Measurements from ENCODE around the gene CCDC9. TPM values are rescaled to one million over a fixed set of nuclear protein-coding genes. Genes with fewer than 3 reads are reported as not detected.

Gene CCDC9
- total and polyA plus RNA-seq, 2 donors = 4.9 to 27.4 TPM

DNA sequence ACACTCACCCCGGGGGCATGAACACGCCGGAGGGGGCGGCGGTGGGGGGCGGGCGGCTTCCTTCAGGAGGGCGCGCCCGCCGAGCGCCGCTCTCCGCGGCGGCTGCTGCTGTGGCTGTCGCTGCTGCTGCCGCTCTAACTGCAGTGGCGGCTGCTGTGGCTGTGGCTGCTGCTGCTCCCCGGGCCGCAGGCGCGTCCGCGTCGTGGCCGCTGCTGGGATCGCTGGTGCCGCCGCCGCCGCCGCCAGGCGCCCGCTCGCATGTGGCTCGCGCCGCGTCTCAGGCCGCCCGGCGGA lies 25.5 kb upstream of the CCDC9 start, which contains the start of gene BBC3:
Gene BBC3, minus strand, starts transcription at position 279 of the 294 bp plus-strand sequence. CDS start 2,768 bp downstream, outside the sequence.
- H3K36me3 ChIP-seq (ENCODE audit: control insufficient read depth in 2 of 2, insufficient read depth in 2 of 2, low read length in 1 of 2) = no peaks in the 10 kb centered on the region
- peak within 1 kb of the TSS; percentile 67 to 86 for H3K27ac ChIP-seq (ENCODE audit: low read depth in 1 of 2, low read length in 1 of 2)
- H3K4me3 ChIP-seq (ENCODE audit: low read length in 2 of 2) = peak within 1 kb of the TSS; percentile 63 to 93
- DNase-seq (ENCODE audit: low read depth in 6 of 9, low spot score in 9 of 9) = no peak
- H3K27me3 ChIP-seq (ENCODE audit: control insufficient read depth in 2 of 2, insufficient read depth in 1 of 2, low read length in 1 of 2) = peaks cover 5 to 84% of the 10 kb centered on the region in 2 donors
- WGBS = under 1% methylated on average over 43 of the region's 43 CpGs
- H3K9me3 ChIP-seq (ENCODE audit: control insufficient read depth in 2 of 2, insufficient read depth in 1 of 2, low read length in 1 of 2) = no peaks in the 10 kb centered on the region
- H3K4me1 ChIP-seq (ENCODE audit: control insufficient read depth in 2 of 2, insufficient read depth in 2 of 2, low read length in 2 of 2) = peaks cover 37 to 60% of the 10 kb centered on the region in 2 donors

- no peaks in the 10 kb centered on the region for H3K36me3 ChIP-seq (ENCODE audit: control insufficient read depth in 2 of 2, insufficient read depth in 2 of 2, low read length in 1 of 2)
- DNase-seq (ENCODE audit: low read depth in 6 of 9, low spot score in 9 of 9) = peak in 4 of 9 donors; percentile 72 to 83 (median 80)
- H3K4me1 ChIP-seq (ENCODE audit: control insufficient read depth in 2 of 2, insufficient read depth in 2 of 2, low read length in 2 of 2) = peaks cover 36 to 57% of the 10 kb centered on the region in 2 donors
- H3K27ac ChIP-seq (ENCODE audit: low read depth in 1 of 2, low read length in 1 of 2) = peak overlapping the region in 1 of 2 donors; percentile 66
- peak overlapping the region; percentile 23 to 93 for H3K4me3 ChIP-seq (ENCODE audit: low read length in 2 of 2)
- peaks cover 5 to 87% of the 10 kb centered on the region in 2 donors for H3K27me3 ChIP-seq (ENCODE audit: control insufficient read depth in 2 of 2, insufficient read depth in 1 of 2, low read length in 1 of 2)
- WGBS = 9% methylated on average over 51 of the region's 51 CpGs
- H3K9me3 ChIP-seq (ENCODE audit: control insufficient read depth in 2 of 2, insufficient read depth in 1 of 2, low read length in 1 of 2) = no peaks in the 10 kb centered on the region
Measured at GRCh38 chr19:47231215-47232054, 24.9 kb upstream of the CCDC9 start.

DNA sequence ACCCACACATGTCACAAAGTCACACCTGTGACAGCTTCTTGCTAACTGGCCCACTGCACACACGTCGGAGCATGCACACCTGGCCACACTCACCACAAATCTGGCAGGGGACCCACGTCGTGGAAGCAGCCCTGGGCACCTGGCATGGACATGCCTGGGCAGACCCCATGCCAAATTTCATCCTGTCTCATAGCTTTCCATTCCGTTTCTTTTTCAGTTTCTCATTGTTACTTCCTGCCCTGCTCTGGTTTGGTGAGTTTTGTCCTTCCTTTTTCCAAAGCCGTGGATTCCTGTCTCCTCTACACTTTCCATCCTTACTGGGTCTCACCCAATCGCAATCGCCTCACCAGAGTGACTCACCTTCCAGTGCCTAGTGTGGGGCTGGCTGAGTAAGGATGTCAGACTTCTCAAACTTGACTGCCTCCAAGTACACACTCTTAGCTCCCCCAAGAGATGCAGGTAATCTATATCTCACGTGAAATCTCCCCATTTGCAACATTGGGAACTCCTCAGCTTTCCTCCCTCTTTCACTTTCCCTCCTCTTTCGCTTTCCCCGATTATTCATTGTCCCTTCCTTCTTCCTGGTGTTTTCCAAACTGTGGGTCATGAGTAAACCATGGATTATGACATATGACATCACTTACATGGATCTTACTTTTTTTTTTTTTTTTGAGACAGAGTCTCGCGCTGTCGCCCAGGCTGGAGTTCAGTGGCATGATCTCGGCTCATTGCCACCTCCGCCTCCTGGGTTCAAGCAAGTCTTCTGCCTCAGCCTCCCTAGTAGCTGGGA lies 23.7 kb upstream of the CCDC9 start:
- H3K4me3 ChIP-seq (ENCODE audit: low read length in 2 of 2) = no peak overlapping the region
- H3K36me3 ChIP-seq (ENCODE audit: control insufficient read depth in 2 of 2, insufficient read depth in 2 of 2, low read length in 1 of 2) = no peaks in the 10 kb centered on the region

DNA sequence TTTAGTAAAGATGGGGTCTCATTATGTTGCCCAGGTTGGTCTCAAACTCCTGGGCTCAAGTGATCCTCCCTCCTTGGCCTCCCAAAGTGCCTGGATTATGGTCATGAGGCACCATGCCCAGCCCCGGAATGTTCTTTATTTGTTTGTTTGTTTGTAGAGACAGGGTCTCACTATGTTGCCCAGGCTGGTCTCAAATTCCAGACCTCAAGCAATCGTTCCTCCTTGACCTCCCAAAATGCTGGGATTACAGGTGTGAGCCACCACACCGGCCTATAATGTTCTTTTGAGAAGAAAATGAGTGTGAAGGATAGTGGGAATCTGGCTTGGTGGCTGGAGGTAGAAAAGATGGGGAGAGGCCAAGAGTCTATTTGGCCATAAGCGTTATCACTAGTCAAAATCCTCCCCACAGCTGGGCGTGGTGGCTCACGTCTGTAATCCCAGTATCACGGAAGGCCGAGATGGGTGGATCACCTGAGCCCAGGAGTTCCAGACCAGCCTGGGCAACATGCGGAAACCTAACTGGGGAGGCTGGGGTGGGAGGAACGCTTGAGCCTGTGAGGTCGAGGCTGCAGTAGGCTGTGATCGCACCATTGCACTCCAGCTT lies 20.2 kb upstream of the CCDC9 start:
- 94% methylated on average over 12 of the region's 12 CpGs for WGBS
- Histone ChIP-seq H3K36me3 (ENCODE audit: control insufficient read depth in 2 of 2, insufficient read depth in 2 of 2, low read length in 1 of 2) (no peaks in the 10 kb centered on the region), H3K4me1 (ENCODE audit: control insufficient read depth in 2 of 2, insufficient read depth in 2 of 2, low read length in 2 of 2) (peaks cover 19 to 39% of the 10 kb centered on the region in 2 donors), H3K9me3 (ENCODE audit: control insufficient read depth in 2 of 2, insufficient read depth in 1 of 2, low read length in 1 of 2) (peaks cover 0 to 4% of the 10 kb centered on the region in 2 donors), H3K27me3 (ENCODE audit: control insufficient read depth in 2 of 2, insufficient read depth in 1 of 2, low read length in 1 of 2) (peaks cover 26 to 92% of the 10 kb centered on the region in 2 donors), H3K4me3 (ENCODE audit: low read length in 2 of 2) (no peak overlapping the region), H3K27ac (ENCODE audit: low read depth in 1 of 2, low read length in 1 of 2) (no peak overlapping the region)
- DNase-seq (ENCODE audit: low read depth in 6 of 9, low spot score in 9 of 9) = no peak

More for the DNA sequence above, 23.7 kb upstream of the CCDC9 start:
- H3K9me3 ChIP-seq (ENCODE audit: control insufficient read depth in 2 of 2, insufficient read depth in 1 of 2, low read length in 1 of 2) = no peaks in the 10 kb centered on the region
- peaks cover 5 to 86% of the 10 kb centered on the region in 2 donors for H3K27me3 ChIP-seq (ENCODE audit: control insufficient read depth in 2 of 2, insufficient read depth in 1 of 2, low read length in 1 of 2)
- WGBS = 53% methylated on average over 16 of the region's 16 CpGs
- peak in 1 of 9 donors; percentile 26 for DNase-seq (ENCODE audit: low read depth in 6 of 9, low spot score in 9 of 9)
- H3K4me1 ChIP-seq (ENCODE audit: control insufficient read depth in 2 of 2, insufficient read depth in 2 of 2, low read length in 2 of 2) = peaks cover 24 to 45% of the 10 kb centered on the region in 2 donors
- H3K27ac ChIP-seq (ENCODE audit: low read depth in 1 of 2, low read length in 1 of 2) = peak overlapping the region; percentile 49 to 68

DNA sequence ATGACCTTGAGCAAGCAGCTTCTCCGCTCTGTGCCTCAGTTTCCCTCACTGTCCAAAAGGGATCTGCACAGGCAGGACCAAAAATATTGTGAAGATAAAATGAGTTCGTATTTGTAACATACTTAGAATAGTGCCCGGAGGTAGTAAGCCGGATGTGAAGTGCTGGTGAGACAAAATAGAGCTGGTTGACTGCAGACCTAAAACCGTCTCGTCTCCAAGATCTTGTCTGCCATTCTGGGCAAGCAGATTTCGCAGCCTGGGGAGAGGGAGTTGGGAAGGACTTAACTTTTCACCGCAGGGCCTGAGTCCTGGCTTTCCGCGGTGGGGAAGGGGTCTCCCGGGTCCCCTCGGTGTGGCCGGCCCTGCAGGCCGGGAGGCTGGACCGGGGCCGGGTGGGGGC lies 17.2 kb upstream of the CCDC9 start:
- 13% methylated on average over 16 of the region's 16 CpGs for WGBS
- peak overlapping the region in 1 of 2 donors; percentile 21 for H3K27ac ChIP-seq (ENCODE audit: low read depth in 1 of 2, low read length in 1 of 2)
- H3K4me3 ChIP-seq (ENCODE audit: low read length in 2 of 2) = peak overlapping the region in 1 of 2 donors; percentile 40

GRCh38 chr19:47239610-47240296 lies 16.6 kb upstream of the CCDC9 start:
- H3K27ac ChIP-seq (ENCODE audit: low read depth in 1 of 2, low read length in 1 of 2) = no peak overlapping the region
- DNase-seq (ENCODE audit: low read depth in 6 of 9, low spot score in 9 of 9) = peak in 1 of 9 donors; percentile 43
- peaks cover 29 to 88% of the 10 kb centered on the region in 2 donors for H3K27me3 ChIP-seq (ENCODE audit: control insufficient read depth in 2 of 2, insufficient read depth in 1 of 2, low read length in 1 of 2)
- peak overlapping the region in 1 of 2 donors; percentile 40 for H3K4me3 ChIP-seq (ENCODE audit: low read length in 2 of 2)
- no peaks in the 10 kb centered on the region for H3K36me3 ChIP-seq (ENCODE audit: control insufficient read depth in 2 of 2, insufficient read depth in 2 of 2, low read length in 1 of 2)
- peaks cover 16 to 55% of the 10 kb centered on the region in 2 donors for H3K4me1 ChIP-seq (ENCODE audit: control insufficient read depth in 2 of 2, insufficient read depth in 2 of 2, low read length in 2 of 2)
- H3K9me3 ChIP-seq (ENCODE audit: control insufficient read depth in 2 of 2, insufficient read depth in 1 of 2, low read length in 1 of 2) = peaks cover 0 to 9% of the 10 kb centered on the region in 2 donors
- WGBS = 4% methylated on average over 62 of the region's 62 CpGs

More for the DNA sequence above, 17.2 kb upstream of the CCDC9 start:
- DNase-seq (ENCODE audit: low read depth in 6 of 9, low spot score in 9 of 9) = peak in 1 of 9 donors; percentile 44
- peaks cover 0 to 9% of the 10 kb centered on the region in 2 donors for H3K9me3 ChIP-seq (ENCODE audit: control insufficient read depth in 2 of 2, insufficient read depth in 1 of 2, low read length in 1 of 2)
- H3K4me1 ChIP-seq (ENCODE audit: control insufficient read depth in 2 of 2, insufficient read depth in 2 of 2, low read length in 2 of 2) = peaks cover 16 to 49% of the 10 kb centered on the region in 2 donors
- peaks cover 29 to 92% of the 10 kb centered on the region in 2 donors for H3K27me3 ChIP-seq (ENCODE audit: control insufficient read depth in 2 of 2, insufficient read depth in 1 of 2, low read length in 1 of 2)
- H3K36me3 ChIP-seq (ENCODE audit: control insufficient read depth in 2 of 2, insufficient read depth in 2 of 2, low read length in 1 of 2) = no peaks in the 10 kb centered on the region

DNA sequence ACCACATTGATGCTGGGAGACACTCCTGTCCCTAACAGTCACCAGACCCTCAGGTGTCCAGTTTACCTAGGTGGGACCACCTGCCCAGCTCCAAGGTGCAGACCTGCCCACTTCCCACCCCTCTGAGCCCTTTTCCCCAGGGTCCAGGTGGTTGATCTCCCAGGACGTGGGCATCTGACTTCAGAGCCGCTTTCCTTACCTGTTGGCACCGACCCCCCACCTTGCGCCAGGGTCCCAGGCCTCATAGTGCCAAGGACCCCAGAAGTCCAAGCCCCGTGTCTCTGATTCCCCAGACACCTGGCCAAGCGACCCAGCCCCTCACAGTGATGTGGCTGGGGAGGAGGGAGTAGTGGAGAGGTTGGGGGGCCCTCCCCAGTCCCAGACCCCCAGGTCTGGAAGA lies 15.8 kb upstream of the CCDC9 start:
- peaks cover 0 to 9% of the 10 kb centered on the region in 2 donors for H3K9me3 ChIP-seq (ENCODE audit: control insufficient read depth in 2 of 2, insufficient read depth in 1 of 2, low read length in 1 of 2)
- H3K4me1 ChIP-seq (ENCODE audit: control insufficient read depth in 2 of 2, insufficient read depth in 2 of 2, low read length in 2 of 2) = peaks cover 16 to 56% of the 10 kb centered on the region in 2 donors
- H3K27me3 ChIP-seq (ENCODE audit: control insufficient read depth in 2 of 2, insufficient read depth in 1 of 2, low read length in 1 of 2) = peaks cover 29 to 87% of the 10 kb centered on the region in 2 donors
- 62% methylated on average over 6 of the region's 6 CpGs for WGBS
- H3K36me3 ChIP-seq (ENCODE audit: control insufficient read depth in 2 of 2, insufficient read depth in 2 of 2, low read length in 1 of 2) = no peaks in the 10 kb centered on the region
- DNase-seq (ENCODE audit: low read depth in 6 of 9, low spot score in 9 of 9) = no peak
- H3K27ac ChIP-seq (ENCODE audit: low read depth in 1 of 2, low read length in 1 of 2) = no peak overlapping the region
- no peak overlapping the region for H3K4me3 ChIP-seq (ENCODE audit: low read length in 2 of 2)

Data from thymus (tissue), 11 donors.